DLD1 (cell line): ENCODE results near the gene DNMT3A.

ENCODE experiments used
- in situ Hi-C: cut with HindIII; loops from 2 replicates; pipeline ENCODE4 v1.10.0; 2017; ENCODE audit warnings: low sequenced_read_pairs

DNMT3A gene

GRCh38 chr2:25347846-25348245 is 6.1 kb upstream of the DNMT3A start:
- in situ Hi-C loops, result no loop called here

- in situ Hi-C loops, result no loop called here
Observed at GRCh38 chr2:25347205-25347815, 5.6 kb upstream of the DNMT3A start.

- in situ Hi-C loops, result no loop called here
Observed at GRCh38 chr2:25343187-25343825, 1.6 kb upstream of the DNMT3A start.

GRCh38 chr2:25342372-25343186 is 854 bp upstream of the DNMT3A start:
- in situ Hi-C loops, result no loop called here

GRCh38 chr2:25341011-25341727 is 556 bp downstream of the DNMT3A start:
- in situ Hi-C loops, result no loop called here

- in situ Hi-C loops, result no loop called here
Observed at GRCh38 chr2:25340181-25340921, 1.4 kb downstream of the DNMT3A start.

- in situ Hi-C loops, result no loop called here
Observed at GRCh38 chr2:25339791-25340180, 1.9 kb downstream of the DNMT3A start.

GRCh38 chr2:25339211-25339674 is 2.5 kb downstream of the DNMT3A start:
- in situ Hi-C loops, result no loop called here

- in situ Hi-C loops, result no loop called here
Observed at GRCh38 chr2:25338401-25338800, 3.3 kb downstream of the DNMT3A start.

GRCh38 chr2:25337891-25338290 is 3.8 kb downstream of the DNMT3A start:
- in situ Hi-C loops, result no loop called here

- in situ Hi-C loops, result no loop called here
Observed at GRCh38 chr2:25337276-25337675, 4.4 kb downstream of the DNMT3A start.

- in situ Hi-C loops, result no loop called here
Observed at GRCh38 chr2:25336383-25336841, 5.3 kb downstream of the DNMT3A start.

- in situ Hi-C loops, result no loop called here
Observed at GRCh38 chr2:25335971-25336370, 5.8 kb downstream of the DNMT3A start.

- in situ Hi-C loops, result no loop called here
Observed at GRCh38 chr2:25335204-25335603, 6.5 kb downstream of the DNMT3A start.

GRCh38 chr2:25334482-25334881 is 7.2 kb downstream of the DNMT3A start:
- in situ Hi-C loops, result no loop called here

GRCh38 chr2:25333981-25334380 is 7.7 kb downstream of the DNMT3A start:
- in situ Hi-C loops, result no loop called here

- in situ Hi-C loops, result no loop called here
Observed at GRCh38 chr2:25332571-25332970, 9.2 kb downstream of the DNMT3A start.

GRCh38 chr2:25331686-25332365 is 9.9 kb downstream of the DNMT3A start:
- in situ Hi-C loops, result no loop called here

- in situ Hi-C loops, result no loop called here
Observed at GRCh38 chr2:25330937-25331336, 10.8 kb downstream of the DNMT3A start.

GRCh38 chr2:25330273-25330672 is 11.5 kb downstream of the DNMT3A start:
- in situ Hi-C loops, result no loop called here
